Calu3 (cell line): ENCODE measurements around the gene CYP4F8. TPM values are rescaled to one million over a fixed set of nuclear protein-coding genes. Genes with fewer than 3 reads are reported as not detected.

ENCODE experiments used
- BruUV-seq: library from RNA; stranded (reverse); fragments of 400-500 nt; replicated peaks from 2 replicates; lab custom pipeline; 2021; lab: Mats Ljungman, UMichigan
- CTCF ChIA-PET: fragments of 300-600 bp; sonication (Branson Sonifier 250); formaldehyde crosslinking; loops from one replicate; lab custom pipeline; 2022; ENCODE audit warnings: antibody characterized with exemption; lab: Charles Lee
- DNase-seq: peaks from one replicate; pipeline ENCODE4 v3.0.0; 2022
- H3K27ac Mint-ChIP-seq: one replicate; pipeline ENCODE4 v1.8.0; 2022; ENCODE audit warnings: mixed read lengths; ENCODE audit not compliant: unreplicated experiment
- H3K27me3 Mint-ChIP-seq: one replicate; pipeline ENCODE4 v1.8.0; 2022; ENCODE audit warnings: mixed read lengths; ENCODE audit not compliant: unreplicated experiment
- H3K36me3 Mint-ChIP-seq: one replicate; pipeline ENCODE4 v1.8.0; 2022; ENCODE audit warnings: mild to moderate bottlenecking, moderate library complexity, mixed read lengths; ENCODE audit not compliant: insufficient read depth, unreplicated experiment
- H3K4me1 Mint-ChIP-seq: one replicate; pipeline ENCODE4 v1.8.0; 2022; ENCODE audit warnings: mild to moderate bottlenecking, low read depth, mixed read lengths; ENCODE audit not compliant: unreplicated experiment
- H3K4me3 Mint-ChIP-seq: one replicate; pipeline ENCODE4 v1.8.0; 2022; ENCODE audit warnings: mild to moderate bottlenecking, low read depth, moderate library complexity, mixed read lengths; ENCODE audit not compliant: unreplicated experiment
- H3K9me3 Mint-ChIP-seq: one replicate; pipeline ENCODE4 v1.8.0; 2022; ENCODE audit warnings: low read depth, mixed read lengths; ENCODE audit not compliant: unreplicated experiment
- intact Hi-C: fragments of 100-400 bp; cut with micrococcal nuclease; formaldehyde crosslinking; loops from one replicate; pipeline ENCODE4 v1.10.0; 2022; ENCODE audit not compliant: unreplicated experiment
- total RNA-seq: library from RNA; stranded (reverse); gene quantifications from 2 replicates; pipeline ENCODE4 v1.2.3, GENCODE V29; 2022
- TF ChIP-seq, protein P1 (sequence below): fragments of 200-600 bp; IDR thresholded peaks from one replicate; pipeline ENCODE4 v1.8.0; 2022; ENCODE audit warnings: antibody characterized with exemption; ENCODE audit not compliant: unreplicated experiment

Gene CYP4F8
- total RNA-seq, 1 experiment from 2014 or later = not detected

- TF ChIP-seq, protein P1, sequence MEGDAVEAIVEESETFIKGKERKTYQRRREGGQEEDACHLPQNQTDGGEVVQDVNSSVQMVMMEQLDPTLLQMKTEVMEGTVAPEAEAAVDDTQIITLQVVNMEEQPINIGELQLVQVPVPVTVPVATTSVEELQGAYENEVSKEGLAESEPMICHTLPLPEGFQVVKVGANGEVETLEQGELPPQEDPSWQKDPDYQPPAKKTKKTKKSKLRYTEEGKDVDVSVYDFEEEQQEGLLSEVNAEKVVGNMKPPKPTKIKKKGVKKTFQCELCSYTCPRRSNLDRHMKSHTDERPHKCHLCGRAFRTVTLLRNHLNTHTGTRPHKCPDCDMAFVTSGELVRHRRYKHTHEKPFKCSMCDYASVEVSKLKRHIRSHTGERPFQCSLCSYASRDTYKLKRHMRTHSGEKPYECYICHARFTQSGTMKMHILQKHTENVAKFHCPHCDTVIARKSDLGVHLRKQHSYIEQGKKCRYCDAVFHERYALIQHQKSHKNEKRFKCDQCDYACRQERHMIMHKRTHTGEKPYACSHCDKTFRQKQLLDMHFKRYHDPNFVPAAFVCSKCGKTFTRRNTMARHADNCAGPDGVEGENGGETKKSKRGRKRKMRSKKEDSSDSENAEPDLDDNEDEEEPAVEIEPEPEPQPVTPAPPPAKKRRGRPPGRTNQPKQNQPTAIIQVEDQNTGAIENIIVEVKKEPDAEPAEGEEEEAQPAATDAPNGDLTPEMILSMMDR = no peak
Observed at GRCh38 chr19:15635016-15635805, 20.2 kb downstream of the CYP4F8 start.

GRCh38 chr19:15636026-15636425, 21.0 kb downstream of the CYP4F8 start:
- TF ChIP-seq, protein P1 = no peak
- CTCF ChIA-PET = interaction anchor here (0.8 kb wide), 1 partner anchor 174 kb away, joined by 4 read pairs; no protein-coding TSS in a partner anchor
- Mint-ChIP-seq H3K4me3 (no peak overlapping the region), H3K36me3 (peaks cover 10% of the 10 kb centered on the region), H3K9me3 (no peaks in the 10 kb centered on the region), H3K4me1 (peaks cover 39% of the 10 kb centered on the region), H3K27me3 (no peaks in the 10 kb centered on the region), H3K27ac (no peak overlapping the region)
- intact Hi-C loops = no loop called here
- no peak for DNase-seq
- BruUV-seq = no TSS peak

More at GRCh38 chr19:15635016-15635805, 20.2 kb downstream of the CYP4F8 start:
- H3K9me3 Mint-ChIP-seq = no peaks in the 10 kb centered on the region
- no peaks in the 10 kb centered on the region for H3K27me3 Mint-ChIP-seq
- no peak overlapping the region for H3K4me3 Mint-ChIP-seq
- no peak for DNase-seq
- peaks cover 3% of the 10 kb centered on the region for H3K36me3 Mint-ChIP-seq
- intact Hi-C loops = no loop called here
- H3K4me1 Mint-ChIP-seq = peaks cover 31% of the 10 kb centered on the region
- BruUV-seq = no TSS peak
- CTCF ChIA-PET = interaction anchor here (0.8 kb wide), 1 partner anchor 175 kb away, joined by 4 read pairs; no protein-coding TSS in a partner anchor
- no peak overlapping the region for H3K27ac Mint-ChIP-seq

- H3K27ac Mint-ChIP-seq = peak overlapping the region; percentile 93
- intact Hi-C loops = no loop called here
- H3K9me3 Mint-ChIP-seq = peaks cover 4% of the 10 kb centered on the region
Observed at GRCh38 chr19:15639596-15639995, 24.6 kb downstream of the CYP4F8 start.

DNA sequence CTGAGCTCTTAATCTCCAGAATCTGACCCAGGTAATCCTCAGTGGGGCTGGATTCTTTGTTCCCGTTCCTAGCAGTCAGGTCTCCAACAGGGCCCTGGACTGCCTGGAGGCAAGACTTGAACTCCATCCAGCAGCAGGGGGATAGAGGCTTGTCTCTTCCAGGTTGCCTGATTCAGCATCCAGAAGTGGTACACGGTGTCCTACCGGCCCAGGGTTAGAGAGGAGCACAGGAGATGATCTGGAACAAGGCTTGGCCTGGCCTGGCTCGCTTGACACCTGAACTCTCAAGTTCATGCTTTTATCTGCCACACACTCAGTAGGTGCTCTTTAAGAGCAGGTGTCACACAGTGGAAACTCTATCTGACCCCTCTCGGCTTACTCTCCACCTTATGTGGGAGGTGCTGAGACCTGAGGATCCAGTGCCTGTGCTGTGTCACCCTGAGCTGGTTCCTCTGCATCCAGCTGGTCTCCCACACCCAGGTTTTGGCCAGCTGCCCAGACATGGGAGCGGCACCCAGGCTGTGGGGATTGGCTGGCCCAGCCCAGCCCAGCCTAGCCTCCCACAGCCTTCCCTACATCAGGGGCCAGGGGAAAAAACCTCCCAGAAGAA, 25.4 kb downstream of the CYP4F8 start, which contains the start of gene CYP4F3:
Gene CYP4F3, plus strand, starts transcription at position 604 of the 610 bp plus-strand sequence. CDS start 519 bp downstream, outside the sequence.
- peaks cover 4% of the 10 kb centered on the region for H3K9me3 Mint-ChIP-seq
- intact Hi-C loops = no loop called here

More at GRCh38 chr19:15639596-15639995, 24.6 kb downstream of the CYP4F8 start:
- Mint-ChIP-seq H3K27me3 (no peaks in the 10 kb centered on the region), H3K4me3 (no peak overlapping the region), H3K4me1 (peaks cover 45% of the 10 kb centered on the region), H3K36me3 (peaks cover 15% of the 10 kb centered on the region)
- TF ChIP-seq, protein P1 = no peak
- BruUV-seq = no TSS peak
- CTCF ChIA-PET = no interaction called here
- DNase-seq = no peak

More for the DNA sequence above, 25.4 kb downstream of the CYP4F8 start, which contains the start of gene CYP4F3:
- no peaks in the 10 kb centered on the region for H3K27me3 Mint-ChIP-seq
- DNase-seq = peak; percentile 93
- peak within 1 kb of the TSS; percentile 93 for H3K27ac Mint-ChIP-seq
- peaks cover 15% of the 10 kb centered on the region for H3K36me3 Mint-ChIP-seq
- BruUV-seq = no TSS peak
- CTCF ChIA-PET = interaction anchor here (0.5 to 1.6 kb wide), 3 partner anchors 62 to 366 kb away, joined by 3 to 5 read pairs (median 3); no protein-coding TSS in a partner anchor
- peaks cover 37% of the 10 kb centered on the region for H3K4me1 Mint-ChIP-seq
- TF ChIP-seq, protein P1 = no peak
- H3K4me3 Mint-ChIP-seq = peak within 1 kb of the TSS; percentile 57
